Measurements from ENCODE around the gene SNX5. TPM values are rescaled to one million over a fixed set of nuclear protein-coding genes. Genes with fewer than 3 reads are reported as not detected.

The SNX5 gene
- total RNA-seq, 1 donor from 2014 or later: 159 TPM

DNA sequence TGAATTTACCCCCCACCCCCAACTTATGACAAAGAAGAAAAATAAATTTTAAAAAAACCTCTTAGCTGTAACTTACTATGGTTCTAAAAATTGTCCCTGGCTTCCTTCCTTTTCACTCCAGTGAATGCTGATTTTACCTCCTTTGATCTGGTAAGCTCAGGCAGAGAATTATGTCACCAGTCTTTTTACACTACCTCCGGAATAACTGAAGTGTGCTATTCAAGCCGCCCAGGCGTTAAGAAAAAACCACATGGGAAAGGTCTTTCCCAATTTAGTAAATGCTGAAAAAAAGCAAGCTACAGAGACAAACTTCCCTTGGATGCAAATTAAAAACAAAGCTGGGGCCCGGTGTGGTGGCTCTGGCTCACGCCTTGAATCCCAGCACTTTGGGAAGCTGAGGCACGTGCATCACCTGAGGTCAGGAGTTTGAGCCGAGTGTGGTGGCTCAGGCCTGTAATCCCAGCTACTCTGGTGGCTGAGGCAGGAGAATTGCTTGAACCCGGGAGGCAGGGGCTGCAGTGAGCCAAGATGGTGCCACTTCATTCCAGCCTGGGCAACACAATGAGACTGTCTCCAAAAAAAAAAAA, 12.4 kb downstream of the SNX5 start:
- DNase-seq (ENCODE audit: extremely low spot score in 2 of 2): no peak
- Histone ChIP-seq H3K4me3 (no peak overlapping the region), H3K4me1 (peaks cover 42% of the 10 kb centered on the region), H3K9me3 (no peaks in the 10 kb centered on the region), H3K27ac (no peak overlapping the region), H3K36me3 (peaks cover 0 to 37% of the 10 kb centered on the region in 2 donors), H3K27me3 (no peaks in the 10 kb centered on the region)
- TF ChIP-seq CTCF (IDR thresholded peaks at IDR 0.05) (no peak), POLR2AphosphoS5 (IDR thresholded peaks at IDR 0.05; ENCODE audit: insufficient read depth in 1 of 2, low read depth in 1 of 2) (no peak), POLR2A (IDR thresholded peaks at IDR 0.05) (no peak)
- intact Hi-C loops (cut with DNase I): no loop called here

GRCh38 chr20:17955302-17955701, 13.3 kb downstream of the SNX5 start:
- intact Hi-C loops (cut with DNase I): no loop called here
- Histone ChIP-seq H3K4me1 (peaks cover 34% of the 10 kb centered on the region), H3K36me3 (peaks cover 0 to 46% of the 10 kb centered on the region in 2 donors), H3K9me3 (no peaks in the 10 kb centered on the region), H3K4me3 (no peak overlapping the region), H3K27ac (no peak overlapping the region), H3K27me3 (no peaks in the 10 kb centered on the region)
- DNase-seq (ENCODE audit: extremely low spot score in 2 of 2): no peak
- TF ChIP-seq POLR2AphosphoS5 (IDR thresholded peaks at IDR 0.05; ENCODE audit: insufficient read depth in 1 of 2, low read depth in 1 of 2): no peak
- TF ChIP-seq CTCF (IDR thresholded peaks at IDR 0.05): no peak
- no peak for TF ChIP-seq POLR2A (IDR thresholded peaks at IDR 0.05)

GRCh38 chr20:17953935-17954334, 14.7 kb downstream of the SNX5 start:
- H3K27ac ChIP-seq: no peak overlapping the region
- no peak overlapping the region for H3K4me3 ChIP-seq
- peaks cover 0 to 59% of the 10 kb centered on the region in 2 donors for H3K36me3 ChIP-seq
- no peaks in the 10 kb centered on the region for H3K27me3 ChIP-seq
- H3K4me1 ChIP-seq: peaks cover 21% of the 10 kb centered on the region
- DNase-seq (ENCODE audit: extremely low spot score in 2 of 2): no peak
- no peaks in the 10 kb centered on the region for H3K9me3 ChIP-seq
- intact Hi-C loops (cut with DNase I): no loop called here
- TF ChIP-seq POLR2A (IDR thresholded peaks at IDR 0.05): no peak

- Histone ChIP-seq H3K9me3 (no peaks in the 10 kb centered on the region), H3K27ac (no peak overlapping the region), H3K36me3 (peaks cover 0 to 69% of the 10 kb centered on the region in 2 donors), H3K4me3 (no peak overlapping the region), H3K27me3 (no peaks in the 10 kb centered on the region), H3K4me1 (peaks cover 11% of the 10 kb centered on the region)
- TF ChIP-seq POLR2A (IDR thresholded peaks at IDR 0.05) (no peak), POLR2AphosphoS5 (IDR thresholded peaks at IDR 0.05; ENCODE audit: insufficient read depth in 1 of 2, low read depth in 1 of 2) (no peak), CTCF (IDR thresholded peaks at IDR 0.05) (no peak)
- no peak for DNase-seq (ENCODE audit: extremely low spot score in 2 of 2)
- intact Hi-C loops (cut with DNase I): no loop called here
These were observed 15.6 kb downstream of the SNX5 start for GRCh38 chr20:17952692-17953684.

DNA sequence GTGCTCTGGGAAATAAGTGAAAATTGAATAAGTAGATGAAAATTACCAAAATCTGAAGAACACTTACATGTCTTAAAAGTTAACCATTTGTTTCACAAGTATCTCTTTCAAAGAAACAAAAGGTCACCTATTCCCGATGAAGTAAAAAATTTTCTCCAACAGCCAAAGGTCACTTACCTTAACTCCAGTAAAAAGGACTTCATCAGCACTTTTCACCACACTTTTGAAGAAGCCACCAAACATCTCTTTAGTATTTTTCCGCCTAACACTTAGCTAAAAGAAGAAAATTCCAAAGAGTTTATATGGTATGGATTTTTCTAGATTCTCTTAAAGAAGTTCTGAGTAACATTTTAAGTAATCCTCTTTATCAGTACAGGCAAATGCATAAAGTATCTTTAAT, 17.3 kb downstream of the SNX5 start:
- TF ChIP-seq POLR2A (IDR thresholded peaks at IDR 0.05): no peak
- no peak for TF ChIP-seq CTCF (IDR thresholded peaks at IDR 0.05)
- TF ChIP-seq POLR2AphosphoS5 (IDR thresholded peaks at IDR 0.05; ENCODE audit: insufficient read depth in 1 of 2, low read depth in 1 of 2): no peak
- no peak overlapping the region for H3K27ac ChIP-seq
- DNase-seq (ENCODE audit: extremely low spot score in 2 of 2): no peak
- no peaks in the 10 kb centered on the region for H3K27me3 ChIP-seq
- H3K9me3 ChIP-seq: no peaks in the 10 kb centered on the region
- H3K4me3 ChIP-seq: no peak overlapping the region
- intact Hi-C loops (cut with DNase I): no loop called here
- peaks cover 4% of the 10 kb centered on the region for H3K4me1 ChIP-seq
- peaks cover 0 to 85% of the 10 kb centered on the region in 2 donors for H3K36me3 ChIP-seq
